ENCODE measurements around the gene NANS.

- TF ChIP-seq ETV6 (CRISPR knock-in tag; IDR thresholded peaks at IDR 0.05), result no peak
- no peak for TF ChIP-seq NFATC4 (CRISPR knock-in tag; IDR thresholded peaks at IDR 0.05)
- no peak for TF ChIP-seq MAX (CRISPR knock-in tag; IDR thresholded peaks at IDR 0.05)
- TF ChIP-seq CTCF (IDR thresholded peaks at IDR 0.05), result no peak
- TF ChIP-seq USF2 (CRISPR knock-in tag; IDR thresholded peaks at IDR 0.05), result no peak
- no peak for TF ChIP-seq NR2C2 (CRISPR knock-in tag; IDR thresholded peaks at IDR 0.05)
- no peak for TF ChIP-seq CREB1 (CRISPR knock-in tag; IDR thresholded peaks at IDR 0.05)
- TF ChIP-seq FOXK1 (CRISPR knock-in tag; IDR thresholded peaks at IDR 0.05), result no peak
- no peak for TF ChIP-seq FOXJ3 (CRISPR knock-in tag; IDR thresholded peaks at IDR 0.05; ENCODE audit: borderline replicate concordance)
- no peak for TF ChIP-seq SP1 (CRISPR knock-in tag; conservative IDR thresholded peaks at IDR 0.05)
These were observed 40.3 kb upstream of the NANS start for GRCh38 chr9:98016137-98016680.
